Loucy (cell line): ENCODE measurements around the gene TFEB.

Experiments used
- H2AFZ ChIP-seq: fragments of 200-600 bp; sonication (generic); 2 replicates; pipeline ENCODE4 v1.6.0; 2016; ENCODE audit warnings: antibody characterized with exemption, mild to moderate bottlenecking, low read length, moderate library complexity
- H3F3A ChIP-seq: fragments of 200-600 bp; 2 replicates; pipeline ENCODE4 v1.6.0; 2016; ENCODE audit warnings: antibody characterized with exemption, low read depth, mild to moderate bottlenecking
- H3K27me3 ChIP-seq: fragments of 200-600 bp; sonication (generic); 2 replicates; pipeline ENCODE4 v1.6.1; 2014; ENCODE audit warnings: low read length, mild to moderate bottlenecking; ENCODE audit not compliant: insufficient read depth, poor library complexity, severe bottlenecking
- H3K36me3 ChIP-seq: fragments of 200-600 bp; sonication (generic); 2 replicates; pipeline ENCODE4 v1.6.1; 2016; ENCODE audit warnings: low read length; ENCODE audit not compliant: insufficient read depth
- H3K4me1 ChIP-seq: fragments of 200-600 bp; sonication (generic); 2 replicates; pipeline ENCODE4 v1.5.1; 2014; ENCODE audit warnings: low read length, mild to moderate bottlenecking; ENCODE audit not compliant: insufficient read depth, poor library complexity, severe bottlenecking
- H3K4me2 ChIP-seq: fragments of 200-600 bp; sonication (generic); 2 replicates; pipeline ENCODE4 v1.6.0; 2014; ENCODE audit warnings: antibody characterized with exemption, low read length, low read depth, mild to moderate bottlenecking; ENCODE audit not compliant: poor library complexity, severe bottlenecking
- H3K4me3 ChIP-seq: fragments of 200-600 bp; sonication (generic); 2 replicates; pipeline ENCODE4 v1.5.1; 2014; ENCODE audit warnings: low read length, mild to moderate bottlenecking, mixed read lengths; ENCODE audit not compliant: poor library complexity, severe bottlenecking
- H3K79me2 ChIP-seq: fragments of 200-600 bp; sonication (generic); 2 replicates; pipeline ENCODE4 v1.6.1; 2014; ENCODE audit warnings: low read length; ENCODE audit not compliant: insufficient read depth
- H3K9ac ChIP-seq: fragments of 200-600 bp; sonication (generic); 2 replicates; pipeline ENCODE4 v1.6.0; 2014; ENCODE audit warnings: mild to moderate bottlenecking, low read depth, low read length, moderate library complexity; ENCODE audit not compliant: poor library complexity, severe bottlenecking
- H3K9me2 ChIP-seq: fragments of 200-600 bp; sonication (generic); replicated peaks from 2 replicates; pipeline ENCODE4 v1.6.1; 2016; ENCODE audit warnings: low read depth, low read length, mixed read lengths
- H3K9me3 ChIP-seq: fragments of 200-600 bp; sonication (generic); 2 replicates; pipeline ENCODE4 v1.6.1; 2014; ENCODE audit warnings: mild to moderate bottlenecking, antibody characterized with exemption, low read length, low read depth; ENCODE audit not compliant: insufficient read depth
- H4K20me1 ChIP-seq: fragments of 200-600 bp; sonication (generic); 2 replicates; pipeline ENCODE4 v1.6.0; 2014; ENCODE audit warnings: antibody characterized with exemption, low read length, mild to moderate bottlenecking; ENCODE audit not compliant: insufficient read depth, poor library complexity, severe bottlenecking
- CTCF ChIP-seq: fragments of 200-600 bp; sonication (generic); conservative IDR thresholded peaks from 2 replicates; pipeline ENCODE4 v1.5.1; 2014; ENCODE audit warnings: mild to moderate bottlenecking, antibody characterized with exemption, low read length
- EZH2phosphoT487 ChIP-seq: fragments of 200-600 bp; IDR thresholded peaks from 2 replicates; pipeline ENCODE4 v1.6.1; 2018; ENCODE audit warnings: antibody characterized with exemption, mild to moderate bottlenecking, moderate library complexity, borderline replicate concordance

Gene TFEB

GRCh38 chr6:41673704-41674000 lies 61.8 kb downstream of the TFEB start:
- no peaks in the 10 kb centered on the region for H3K79me2 ChIP-seq
- H3K4me1 ChIP-seq: peaks cover 10% of the 10 kb centered on the region
- no peaks in the 10 kb centered on the region for H3K27me3 ChIP-seq
- H3K4me2 ChIP-seq: no peak overlapping the region
- no peak overlapping the region for H2AFZ ChIP-seq
- no peaks in the 10 kb centered on the region for H3K9me3 ChIP-seq
- TF ChIP-seq EZH2phosphoT487 (no peak), CTCF (no peak)
- H3F3A ChIP-seq: no peaks in the 10 kb centered on the region
- H3K9me2 ChIP-seq: no peaks in the 10 kb centered on the region
- H3K36me3 ChIP-seq: no peaks in the 10 kb centered on the region
- H3K4me3 ChIP-seq: no peak overlapping the region
- H3K9ac ChIP-seq: no peak overlapping the region
- H4K20me1 ChIP-seq: no peaks in the 10 kb centered on the region

DNA sequence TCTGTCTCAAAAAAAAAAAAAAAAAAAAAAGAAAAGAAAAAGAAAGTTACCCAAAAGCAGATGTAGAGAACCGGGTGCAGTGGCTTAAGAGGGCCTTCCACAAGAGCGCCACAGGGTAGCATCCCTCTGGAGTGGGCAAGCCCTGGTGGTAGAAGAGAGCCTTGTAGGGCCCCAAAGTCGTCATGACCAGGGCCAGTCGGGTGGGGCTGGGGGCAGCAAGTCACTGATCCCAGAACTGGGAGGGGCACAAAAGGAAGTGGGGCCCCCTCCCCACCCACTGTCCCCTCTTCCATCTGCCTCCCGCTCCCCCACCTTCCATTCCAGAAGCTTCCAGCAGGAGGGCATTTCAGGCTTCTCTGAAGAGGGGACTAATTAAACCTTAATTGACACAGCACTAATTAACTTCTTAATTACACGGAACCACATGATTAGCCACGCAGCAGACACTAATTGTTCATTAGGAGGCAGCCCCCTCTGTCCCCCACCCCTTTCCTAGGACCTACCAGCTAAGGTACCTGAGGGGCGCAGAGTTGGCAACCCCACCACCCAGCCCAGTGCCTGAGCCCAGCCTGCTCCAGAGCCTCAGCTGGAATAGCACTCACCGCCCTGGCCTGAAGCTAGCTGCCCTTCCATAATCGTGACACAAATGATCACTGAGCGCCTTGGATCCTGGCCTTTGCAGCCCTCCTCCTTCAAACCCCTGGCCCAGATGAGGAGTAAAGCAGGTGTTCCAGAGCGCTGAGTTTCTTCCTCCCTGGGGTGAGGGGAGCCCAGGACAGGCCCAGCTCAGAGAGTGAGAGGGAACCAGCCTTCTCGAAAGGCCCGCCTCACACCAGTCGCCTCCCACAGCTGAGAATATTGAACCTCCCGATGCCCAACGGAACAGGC lies 62.3 kb downstream of the TFEB start:
- Histone ChIP-seq H3K36me3 (no peaks in the 10 kb centered on the region), H3F3A (no peaks in the 10 kb centered on the region), H3K9ac (no peak overlapping the region), H3K4me1 (peaks cover 10% of the 10 kb centered on the region), H3K79me2 (no peaks in the 10 kb centered on the region), H3K4me3 (no peak overlapping the region), H2AFZ (no peak overlapping the region), H3K9me2 (no peaks in the 10 kb centered on the region), H3K4me2 (no peak overlapping the region), H3K27me3 (no peaks in the 10 kb centered on the region), H3K9me3 (no peaks in the 10 kb centered on the region), H4K20me1 (no peaks in the 10 kb centered on the region)
- TF ChIP-seq EZH2phosphoT487 (no peak), CTCF (no peak)

DNA sequence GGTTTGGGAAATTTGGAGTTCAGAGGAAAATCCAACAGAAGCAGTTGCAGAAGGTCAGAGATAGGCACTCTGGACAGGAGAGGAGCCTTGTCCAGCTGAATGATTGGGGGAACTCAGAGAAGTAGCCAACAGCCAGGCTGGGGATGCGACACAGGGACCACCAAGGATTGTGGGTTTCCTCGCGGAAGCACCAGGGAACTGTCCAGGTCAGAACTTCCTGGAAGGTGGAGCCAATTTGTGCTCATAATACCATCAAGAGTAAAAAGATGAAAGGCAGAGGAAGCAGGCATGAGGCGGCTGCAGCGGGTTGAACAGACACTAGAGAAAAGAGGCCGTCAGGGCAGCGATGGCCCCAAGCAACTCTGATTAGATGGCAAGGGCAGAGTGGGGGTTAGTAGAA lies 63.4 kb downstream of the TFEB start:
- Histone ChIP-seq H3K27me3 (no peaks in the 10 kb centered on the region), H3F3A (no peaks in the 10 kb centered on the region), H3K9ac (no peak overlapping the region)

More for the DNA sequence above, 63.4 kb downstream of the TFEB start:
- Histone ChIP-seq H3K4me2 (no peak overlapping the region), H3K36me3 (no peaks in the 10 kb centered on the region), H3K4me3 (no peak overlapping the region), H3K9me2 (no peaks in the 10 kb centered on the region), H3K9me3 (no peaks in the 10 kb centered on the region), H4K20me1 (no peaks in the 10 kb centered on the region), H2AFZ (no peak overlapping the region), H3K79me2 (no peaks in the 10 kb centered on the region), H3K4me1 (peaks cover 10% of the 10 kb centered on the region)
- TF ChIP-seq EZH2phosphoT487 (no peak), CTCF (no peak)
